GM19328 (cell line): ENCODE results near the gene DXO.
"Not testable (repeated sequence)": the region's sequence is repeated elsewhere in the genome, so short reads cannot be mapped to it uniquely, and the experiment has no call there.

Source experiments
- ATAC-seq: cut with Tn5 transposase; IDR thresholded peaks from one replicate; pipeline ENCODE4 v1.9.1; 2021; ENCODE audit warnings: mild to moderate bottlenecking, moderate library complexity; ENCODE audit not compliant: unreplicated experiment

Gene DXO

GRCh38 chr6:31980195-31980876 lies 8.4 kb upstream of the DXO start:
- not testable (repeated sequence) for ATAC-seq

GRCh38 chr6:31979238-31979898 lies 7.4 kb upstream of the DXO start:
- no peak for ATAC-seq

GRCh38 chr6:31978831-31979230 lies 6.9 kb upstream of the DXO start:
- no peak for ATAC-seq

GRCh38 chr6:31977816-31978431 lies 6.0 kb upstream of the DXO start:
- ATAC-seq = no peak

- ATAC-seq = not testable (repeated sequence)
Measured at GRCh38 chr6:31976065-31976464, 4.1 kb upstream of the DXO start.

- no peak for ATAC-seq
Measured at GRCh38 chr6:31972709-31973350, 892 bp upstream of the DXO start.

GRCh38 chr6:31971279-31971992 lies 502 bp downstream of the DXO start:
- ATAC-seq = no peak

- no peak for ATAC-seq
Measured at GRCh38 chr6:31970604-31971271, 1.2 kb downstream of the DXO start.

- no peak for ATAC-seq
Measured at GRCh38 chr6:31969712-31970603, 2.0 kb downstream of the DXO start.

GRCh38 chr6:31968791-31969711 lies 2.9 kb downstream of the DXO start:
- no peak for ATAC-seq

GRCh38 chr6:31968326-31968725 lies 3.6 kb downstream of the DXO start:
- ATAC-seq = no peak

- ATAC-seq = no peak
Measured at GRCh38 chr6:31967926-31968320, 4.0 kb downstream of the DXO start.

GRCh38 chr6:31966997-31967925 lies 4.7 kb downstream of the DXO start:
- ATAC-seq = no peak

- ATAC-seq = no peak
Measured at GRCh38 chr6:31966506-31966905, 5.4 kb downstream of the DXO start.

- no peak for ATAC-seq
Measured at GRCh38 chr6:31965700-31966099, 6.2 kb downstream of the DXO start.

GRCh38 chr6:31963921-31964320 lies 8.0 kb downstream of the DXO start:
- ATAC-seq = no peak

GRCh38 chr6:31961616-31962015 lies 10.3 kb downstream of the DXO start:
- no peak for ATAC-seq
